ENCODE measurements around the gene PPP2R2D.
A peak's percentile ranks its signal among the peaks of the same experiment; 100 is the strongest.

PPP2R2D gene

DNA sequence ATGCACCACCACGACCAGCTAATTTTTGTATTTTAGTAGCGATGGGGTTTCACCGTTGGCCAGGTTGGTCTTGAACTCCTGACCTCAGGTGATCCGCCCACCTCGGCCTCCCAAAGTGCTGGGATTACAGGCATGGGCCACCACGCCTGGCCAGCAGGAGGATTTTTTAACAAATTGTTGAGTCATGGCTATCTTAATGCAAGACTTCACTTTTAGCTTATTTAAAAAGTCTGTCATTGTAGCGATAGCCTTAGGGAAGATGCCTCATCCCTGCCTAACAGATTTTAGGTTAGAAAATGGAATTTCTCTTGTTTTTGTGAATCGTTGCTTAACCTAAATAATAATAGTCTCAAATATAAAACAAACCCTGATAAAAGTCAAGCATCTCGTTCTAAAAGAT, 35.5 kb downstream of the PPP2R2D start:
- H3K27ac ChIP-seq = no peak overlapping the region
- no peak for TF ChIP-seq ZFX (IDR thresholded peaks at IDR 0.05; ENCODE audit: borderline replicate concordance)

DNA sequence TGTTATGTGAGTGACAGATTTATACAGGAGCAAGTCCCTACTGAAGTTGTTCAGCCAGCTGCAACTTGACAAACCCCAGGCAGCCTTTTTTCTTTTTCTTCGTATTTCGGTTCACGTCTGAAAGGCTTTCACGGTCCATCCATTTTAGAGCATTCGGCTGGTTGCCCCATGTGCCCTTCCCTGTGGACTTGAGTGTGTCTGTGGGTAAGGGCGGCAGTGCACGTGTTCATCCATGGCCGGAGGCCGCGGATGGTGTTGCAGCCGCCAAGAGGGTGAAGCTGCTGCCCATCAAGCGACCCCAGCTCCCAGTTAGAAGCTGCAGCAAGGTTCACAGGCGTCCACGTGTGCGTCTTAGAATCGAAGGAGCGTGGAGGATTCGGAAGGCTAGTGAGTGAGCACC, 35.9 kb downstream of the PPP2R2D start:
- no peak overlapping the region for H3K27ac ChIP-seq
- TF ChIP-seq ZFX (IDR thresholded peaks at IDR 0.05; ENCODE audit: borderline replicate concordance) = no peak
- TF ChIP-seq, protein P1, sequence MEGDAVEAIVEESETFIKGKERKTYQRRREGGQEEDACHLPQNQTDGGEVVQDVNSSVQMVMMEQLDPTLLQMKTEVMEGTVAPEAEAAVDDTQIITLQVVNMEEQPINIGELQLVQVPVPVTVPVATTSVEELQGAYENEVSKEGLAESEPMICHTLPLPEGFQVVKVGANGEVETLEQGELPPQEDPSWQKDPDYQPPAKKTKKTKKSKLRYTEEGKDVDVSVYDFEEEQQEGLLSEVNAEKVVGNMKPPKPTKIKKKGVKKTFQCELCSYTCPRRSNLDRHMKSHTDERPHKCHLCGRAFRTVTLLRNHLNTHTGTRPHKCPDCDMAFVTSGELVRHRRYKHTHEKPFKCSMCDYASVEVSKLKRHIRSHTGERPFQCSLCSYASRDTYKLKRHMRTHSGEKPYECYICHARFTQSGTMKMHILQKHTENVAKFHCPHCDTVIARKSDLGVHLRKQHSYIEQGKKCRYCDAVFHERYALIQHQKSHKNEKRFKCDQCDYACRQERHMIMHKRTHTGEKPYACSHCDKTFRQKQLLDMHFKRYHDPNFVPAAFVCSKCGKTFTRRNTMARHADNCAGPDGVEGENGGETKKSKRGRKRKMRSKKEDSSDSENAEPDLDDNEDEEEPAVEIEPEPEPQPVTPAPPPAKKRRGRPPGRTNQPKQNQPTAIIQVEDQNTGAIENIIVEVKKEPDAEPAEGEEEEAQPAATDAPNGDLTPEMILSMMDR (IDR thresholded peaks at IDR 0.05) = no peak

DNA sequence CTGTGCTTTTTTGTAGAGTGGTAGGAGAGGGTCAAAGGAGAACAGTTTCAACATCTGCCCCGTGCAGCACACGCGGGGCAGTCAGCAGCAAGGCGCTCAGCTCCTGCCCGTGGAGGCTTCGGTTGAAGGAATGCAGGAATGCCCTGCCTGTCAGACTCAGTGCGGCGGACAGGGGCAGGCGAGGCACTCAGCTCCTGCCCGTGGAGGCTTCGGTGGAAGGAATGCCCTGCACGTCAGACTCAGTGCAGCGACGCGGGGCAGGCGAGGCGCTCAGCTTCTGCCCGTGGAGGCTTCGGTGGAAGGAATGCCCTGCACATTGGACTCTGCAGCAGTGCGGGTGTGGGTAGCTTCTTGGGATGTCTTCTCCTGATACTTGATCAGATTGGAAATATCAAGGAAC, 37.0 kb downstream of the PPP2R2D start:
- TF ChIP-seq, protein P1 (IDR thresholded peaks at IDR 0.05) = no peak
- no peak for TF ChIP-seq ZFX (IDR thresholded peaks at IDR 0.05; ENCODE audit: borderline replicate concordance)

DNA sequence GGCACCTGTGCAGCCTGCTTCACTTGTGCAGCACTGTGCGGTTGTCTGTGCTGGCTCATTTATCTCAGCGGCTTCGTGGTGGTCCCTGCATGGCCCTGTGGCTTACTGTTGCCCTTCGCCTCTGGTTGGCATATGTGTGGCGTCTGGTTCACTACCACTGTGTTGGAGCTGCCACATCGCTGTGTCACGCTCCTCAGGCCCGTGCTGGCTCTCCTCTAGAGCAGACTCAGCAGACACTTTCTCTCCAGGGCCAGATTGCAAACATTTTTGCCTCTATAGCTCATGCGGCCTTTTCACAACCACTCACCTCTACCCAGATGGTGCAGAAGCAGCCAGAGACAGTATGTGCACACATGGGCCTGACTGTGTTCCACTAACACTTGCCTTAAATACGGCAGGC, 37.9 kb downstream of the PPP2R2D start:
- TF ChIP-seq, protein P1 (IDR thresholded peaks at IDR 0.05) = no peak
- TF ChIP-seq ZFX (IDR thresholded peaks at IDR 0.05; ENCODE audit: borderline replicate concordance) = no peak
- H3K27ac ChIP-seq = no peak overlapping the region

More for the DNA sequence above, 37.0 kb downstream of the PPP2R2D start:
- no peak overlapping the region for H3K27ac ChIP-seq

DNA sequence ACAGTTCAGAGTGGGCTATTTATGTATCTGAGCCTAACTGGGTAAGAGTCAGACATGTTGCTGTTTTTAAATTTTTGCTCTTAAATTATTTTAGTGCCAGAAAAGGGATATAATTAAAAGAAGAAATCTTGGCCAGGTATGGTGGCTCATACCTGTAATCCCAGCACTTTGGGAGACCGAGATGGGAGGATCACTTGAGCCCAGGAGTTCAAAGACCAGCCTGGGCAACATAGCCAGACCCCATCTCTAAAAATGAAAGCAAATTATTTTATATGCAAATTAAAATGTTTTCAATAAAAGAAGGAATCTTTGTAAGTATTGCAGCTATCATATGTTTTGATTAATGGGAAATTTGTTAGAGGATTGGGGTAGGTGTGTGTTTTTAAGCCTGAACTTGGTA, 41.6 kb downstream of the PPP2R2D start:
- H3K27ac ChIP-seq = no peak overlapping the region
- TF ChIP-seq ZFX (IDR thresholded peaks at IDR 0.05; ENCODE audit: borderline replicate concordance) = no peak
- TF ChIP-seq, protein P1 (IDR thresholded peaks at IDR 0.05) = no peak

- no peak overlapping the region for H3K27ac ChIP-seq
Measured at GRCh38 chr10:131943021-131943814, 42.4 kb downstream of the PPP2R2D start.

GRCh38 chr10:131944412-131944811, 43.6 kb downstream of the PPP2R2D start:
- H3K27ac ChIP-seq = no peak overlapping the region
- TF ChIP-seq, protein P1 (IDR thresholded peaks at IDR 0.05) = no peak
- TF ChIP-seq ZFX (IDR thresholded peaks at IDR 0.05; ENCODE audit: borderline replicate concordance) = no peak

More at GRCh38 chr10:131943021-131943814, 42.4 kb downstream of the PPP2R2D start:
- TF ChIP-seq, protein P1 (IDR thresholded peaks at IDR 0.05) = peak; percentile 59
- no peak for TF ChIP-seq ZFX (IDR thresholded peaks at IDR 0.05; ENCODE audit: borderline replicate concordance)

Measured in 22Rv1 (cell line).